A549 (cell line): ENCODE data around the gene MBTPS2. TPM values are rescaled to one million over a fixed set of nuclear protein-coding genes. Genes with fewer than 3 reads are reported as not detected.

Source experiments
- ATAC-seq, 2 experiments: fragments of 200-7000 bp in 1 of 2; fragments of >200 bp in 1 of 2; cut with Nextera tagmentation in 1 of 2; cut with Tn5 transposase in 1 of 2; 3 replicates each; pipeline versions ENCODE4 v1.8.0 to v1.9.1; 2018 to 2020; ENCODE audit warnings: mild to moderate bottlenecking in 1 of 2, moderate library complexity in 1 of 2
- CTCF ChIA-PET: fragments of 300-600 bp; sonication (Branson Sonifier 250); formaldehyde crosslinking; extraction: SDS; loops from one replicate; lab custom pipeline; 2021; ENCODE audit warnings: antibody characterized with exemption, inconsistent platforms; lab: Yijun Ruan, JAX
- POLR2A ChIA-PET: fragments of 350-600 bp; formaldehyde crosslinking; extraction: SDS; loops from one replicate; lab custom pipeline; 2021; ENCODE audit warnings: antibody characterized with exemption, inconsistent platforms; lab: Yijun Ruan, JAX
- DNase-seq, 2 experiments: peaks; one replicate each; pipeline versions ENCODE4 v3.0.0 to v3.0.0-alpha.2; 2011 to 2016; ENCODE audit warnings: low read depth in 1 of 2, low spot score in 1 of 2
- FAIRE-seq: peaks from 2 replicates; lab custom pipeline; 2011; peaks lifted over from hg19 to GRCh38; lab: Jason Lieb, UNC
- H3K27ac ChIP-seq, 2 experiments: fragments of >200 bp; sonication (Bioruptor Twin); formaldehyde crosslinking; 3 replicates each; pipeline ENCODE4 v1.5.1; 2016 to 2017
- H3K4me1 ChIP-seq: fragments of >200 bp; sonication (Bioruptor Twin); formaldehyde crosslinking; 3 replicates; pipeline ENCODE4 v1.6.1; 2016
- H3K4me2 ChIP-seq: fragments of >200 bp; sonication (Bioruptor Twin); formaldehyde crosslinking; 3 replicates; pipeline ENCODE4 v1.6.1; 2016
- H3K4me3 ChIP-seq: fragments of >200 bp; sonication (Bioruptor Twin); formaldehyde crosslinking; 3 replicates; pipeline ENCODE4 v1.5.1; 2016
- H3K9me3 ChIP-seq: fragments of >200 bp; sonication (Bioruptor Twin); formaldehyde crosslinking; 3 replicates; pipeline ENCODE4 v1.6.1; 2016
- ATOH8 ChIP-seq: fragments of 250-450 bp; sonication (Bioruptor Pico); IDR thresholded peaks from 2 replicates; pipeline ENCODE4 v1.5.0; 2020; ENCODE audit warnings: low read depth, mild to moderate bottlenecking, moderate library complexity
- BCL3 ChIP-seq: fragments of >200 bp; sonication (Bioruptor Twin); formaldehyde crosslinking; IDR thresholded peaks from 3 replicates; pipeline ENCODE4 v1.6.1; 2016
- BHLHE40 ChIP-seq: IDR thresholded peaks from 2 replicates; pipeline ENCODE4 v1.6.1; 2012; ENCODE audit warnings: low read depth, low read length, inconsistent platforms
- CBX2 ChIP-seq: fragments of 200-600 bp; sonication (generic); IDR thresholded peaks from 2 replicates; pipeline ENCODE4 v1.6.1; 2016; ENCODE audit warnings: low read depth, mild to moderate bottlenecking, borderline replicate concordance
- CHD2 ChIP-seq: fragments of 150-350 bp; IDR thresholded peaks from 2 replicates; pipeline ENCODE4 v1.6.1; 2014; ENCODE audit warnings: low read length; ENCODE audit not compliant: partially characterized antibody
- CHD4 ChIP-seq: fragments of 200-600 bp; sonication (generic); IDR thresholded peaks from 2 replicates; pipeline ENCODE4 v1.6.1; 2016; ENCODE audit warnings: antibody characterized with exemption, mild to moderate bottlenecking, borderline replicate concordance
- CTCF ChIP-seq: fragments of >200 bp; sonication (Bioruptor Twin); formaldehyde crosslinking; IDR thresholded peaks from 3 replicates; pipeline ENCODE4 v1.5.1; 2016
- E2F6 ChIP-seq: IDR thresholded peaks from 2 replicates; pipeline ENCODE4 v1.6.1; 2012; ENCODE audit warnings: low read depth, borderline replicate concordance
- EP300 ChIP-seq, 2 experiments: fragments of >200 bp; sonication (Bioruptor Twin); formaldehyde crosslinking; IDR thresholded peaks; 2 replicates in 1 of 2; 3 replicates in 1 of 2; pipeline ENCODE4 v1.6.1; 2016 to 2017
- FOSB ChIP-seq: fragments of 250-450 bp; sonication (Bioruptor Pico); IDR thresholded peaks from 2 replicates; pipeline ENCODE4 v1.5.0; 2020; ENCODE audit warnings: mild to moderate bottlenecking, moderate library complexity
- GATA3 ChIP-seq: IDR thresholded peaks from 2 replicates; pipeline ENCODE4 v1.6.1; 2012; ENCODE audit warnings: borderline replicate concordance
- HES2 ChIP-seq: fragments of >200 bp; sonication (Bioruptor Twin); formaldehyde crosslinking; IDR thresholded peaks from 2 replicates; pipeline ENCODE4 v1.6.1; 2016
- HOXB13 ChIP-seq: fragments of 250-450 bp; sonication (Bioruptor Pico); IDR thresholded peaks from 2 replicates; pipeline ENCODE4 v1.5.0; 2020; ENCODE audit warnings: low read depth, mild to moderate bottlenecking, moderate library complexity
- HOXB5 ChIP-seq: fragments of 250-450 bp; sonication (Bioruptor Pico); IDR thresholded peaks from 2 replicates; pipeline ENCODE4 v1.5.0; 2020; ENCODE audit warnings: mild to moderate bottlenecking, moderate library complexity
- JUN ChIP-seq, 2 experiments: fragments of >200 bp; sonication (Bioruptor Twin); formaldehyde crosslinking; IDR thresholded peaks; 2 replicates in 1 of 2; 3 replicates in 1 of 2; pipeline ENCODE4 v1.6.1; 2016 to 2017
- MAFK ChIP-seq: fragments of 450-650 bp; IDR thresholded peaks from 2 replicates; pipeline ENCODE4 v1.6.1; 2014; ENCODE audit not compliant: partially characterized antibody
- MYC ChIP-seq: IDR thresholded peaks from 2 replicates; pipeline ENCODE4 v1.6.1; 2012; ENCODE audit warnings: mild to moderate bottlenecking, inconsistent platforms, low read length, improper control_type of control experiment, borderline replicate concordance
- NPAS2 ChIP-seq: fragments of 250-450 bp; sonication (Bioruptor Pico); IDR thresholded peaks from 2 replicates; pipeline ENCODE4 v1.8.0; 2022; ENCODE audit warnings: mild to moderate bottlenecking, moderate library complexity, borderline replicate concordance
- PHF8 ChIP-seq: fragments of 200-600 bp; sonication (generic); IDR thresholded peaks from 2 replicates; pipeline ENCODE4 v1.6.1; 2016; ENCODE audit warnings: low read depth, mild to moderate bottlenecking, antibody characterized with exemption, moderate library complexity, borderline replicate concordance
- POLR2A ChIP-seq: IDR thresholded peaks from 2 replicates; pipeline ENCODE4 v1.6.1; 2012; ENCODE audit warnings: mild to moderate bottlenecking, low read length
- POLR2AphosphoS2 ChIP-seq: conservative IDR thresholded peaks from 2 replicates; pipeline ENCODE4 v1.6.1; 2012; ENCODE audit warnings: low read length, improper control_type of control experiment, inconsistent platforms
- RFX5 ChIP-seq: fragments of 450-650 bp; IDR thresholded peaks from 2 replicates; pipeline ENCODE4 v1.7.1; 2014; ENCODE audit warnings: antibody characterized with exemption, mild to moderate bottlenecking, moderate library complexity
- ZFP36 ChIP-seq: fragments of 450-650 bp; IDR thresholded peaks from 2 replicates; pipeline ENCODE4 v1.6.1; 2014; ENCODE audit warnings: borderline replicate concordance; ENCODE audit not compliant: partially characterized antibody
- ZNF302 ChIP-seq: fragments of 250-450 bp; sonication (Bioruptor Pico); IDR thresholded peaks from 2 replicates; pipeline ENCODE4 v1.9.0; 2021; ENCODE audit warnings: inconsistent platforms, mild to moderate bottlenecking, moderate library complexity
- WGBS: methylation state at CpG from one replicate; pipeline ENCODE4 v1.1.6; 2017; ENCODE audit errors: missing lambda C conversion rate; 5-methylcytosine and 5-hydroxymethylcytosine counted together
- polyA plus RNA-seq, 4 experiments: library from polyadenylated mRNA; depleted of rRNA in 3 of 4; stranded (reverse); fragments of >200 nt; fragmentation: RNase III in 1 of 4; extraction: RNeasy Plus Mini Kit Qiagen cat#74134 plus additional on column Dnase treatment in 1 of 4; gene quantifications; 2 replicates in 3 of 4; 3 replicates in 1 of 4; pipeline ENCODE4 v1.2.3, GENCODE V29; 2011 to 2017

The MBTPS2 gene
- polyA plus RNA-seq, 2 of the 4 experiments (the other 2 are of a cell fraction) = 24.7 to 65.6 TPM

- Histone ChIP-seq H3K9me3 (no peaks in the 10 kb centered on the region), H3K4me3 (peak overlapping the region; percentile 72), H3K27ac (peak overlapping the region; percentile 95 to 98), H3K4me2 (peak overlapping the region; percentile 79), H3K4me1 (peaks cover 24% of the 10 kb centered on the region)
- CTCF ChIA-PET = interaction anchor here (0.7 to 1.5 kb wide), 4 partner anchors 85 to 911 kb away, joined by 3 read pairs; no protein-coding TSS in a partner anchor
- peak in 1 of 2 experiments; percentile 6; a peak in 2 of 6 replicates for ATAC-seq
- WGBS = under 1% methylated on average over 4 of the region's 4 CpGs
- TF ChIP-seq CBX2 (no peak), CHD2 (no peak), POLR2A (no peak), HOXB5 (CRISPR knock-in tag) (no peak)
- FAIRE-seq = no peak
- POLR2A ChIA-PET = interaction anchor here (1.0 to 1.4 kb wide), 4 partner anchors 8 to 146 kb away, joined by 3 to 5 read pairs (median 4); no protein-coding TSS in a partner anchor
- DNase-seq = peak in 1 of 2 experiments; percentile 34
Observed at GRCh38 chrX:21838937-21839333, 482 bp upstream of the MBTPS2 start.

GRCh38 chrX:21840193-21840545, 752 bp downstream of the MBTPS2 start:
- H3K27ac ChIP-seq = peak overlapping the region; percentile 95 to 98
- CTCF ChIA-PET = interaction anchor here (0.8 to 1.1 kb wide), 2 partner anchors 136 to 1310 kb away, joined by 3 read pairs; no protein-coding TSS in a partner anchor

More at GRCh38 chrX:21840193-21840545, 752 bp downstream of the MBTPS2 start:
- Histone ChIP-seq H3K4me2 (peak overlapping the region; percentile 79), H3K4me1 (peaks cover 24% of the 10 kb centered on the region), H3K4me3 (peak overlapping the region; percentile 72), H3K9me3 (no peaks in the 10 kb centered on the region)
- no peak for DNase-seq
- 0% methylated on average over 6 of the region's 6 CpGs for WGBS
- POLR2A ChIA-PET = interaction anchor here (1.1 kb wide), 1 partner anchor 92 kb away, joined by 3 read pairs; no protein-coding TSS in a partner anchor
- TF ChIP-seq ATOH8 (CRISPR knock-in tag) = no peak
- no peak for TF ChIP-seq EP300 (IDR thresholded peaks at IDR 0.05)
- no peak for TF ChIP-seq ZNF302
- TF ChIP-seq GATA3 = no peak
- no peak for TF ChIP-seq CHD4
- TF ChIP-seq MAFK = no peak
- TF ChIP-seq POLR2AphosphoS2 = no peak
- TF ChIP-seq E2F6 = no peak
- TF ChIP-seq FOSB (CRISPR knock-in tag) = no peak
- no peak for TF ChIP-seq BCL3
- no peak for TF ChIP-seq BHLHE40
- no peak for TF ChIP-seq ZFP36
- no peak for TF ChIP-seq NPAS2
- TF ChIP-seq HOXB13 = no peak
- TF ChIP-seq JUN (IDR thresholded peaks at IDR 0.05) = no peak
- no peak for TF ChIP-seq RFX5
- TF ChIP-seq MYC = no peak
- TF ChIP-seq PHF8 = no peak
- no peak for TF ChIP-seq CTCF
- TF ChIP-seq HES2 = no peak
- FAIRE-seq = peak; percentile 49
- no peak for ATAC-seq
